IMR-90 (cell line): Measurements from ENCODE around the gene BRD1. TPM values are rescaled to one million over a fixed set of nuclear protein-coding genes. Genes with fewer than 3 reads are reported as not detected.

ENCODE experiments used
- ATAC-seq: fragments of 200-7000 bp; cut with Tn5 transposase; 2 replicates; pipeline ENCODE4 v1.9.1; 2020; ENCODE audit warnings: low read depth, mild to moderate bottlenecking, moderate library complexity
- BruUV-seq: library from RNA; stranded (reverse); fragments of 400-500 nt; replicated peaks from 2 replicates; lab custom pipeline; 2021; lab: Mats Ljungman, UMichigan
- CTCF ChIA-PET: fragments of 300-600 bp; formaldehyde crosslinking; extraction: SDS; loops from one replicate; lab custom pipeline; 2021; ENCODE audit warnings: antibody characterized with exemption; lab: Yijun Ruan, JAX
- POLR2A ChIA-PET: fragments of 300-600 bp; sonication (Branson Sonifier 250); formaldehyde crosslinking; loops from one replicate; lab custom pipeline; 2022; ENCODE audit warnings: antibody characterized with exemption; ENCODE audit not compliant: unreplicated experiment; lab: Charles Lee
- DNase-seq: peaks from one replicate; pipeline ENCODE4 v3.0.0; 2013
- H2AFZ ChIP-seq: replicated peaks from 2 replicates; pipeline ENCODE3; 2013; ENCODE audit warnings: low read length, mild to moderate bottlenecking; ENCODE audit not compliant: poor library complexity
- H2AK5ac ChIP-seq: 2 replicates; pipeline ENCODE4 v1.6.1; 2013; ENCODE audit warnings: low read depth, low read length, inconsistent platforms
- H2AK9ac ChIP-seq: replicated peaks from 2 replicates; pipeline ENCODE3; 2013; ENCODE audit warnings: mild to moderate bottlenecking, low read depth, low read length, moderate library complexity; ENCODE audit not compliant: poor library complexity
- H2BK120ac ChIP-seq: 2 replicates; pipeline ENCODE4 v1.6.1; 2013; ENCODE audit warnings: low read depth, low read length, inconsistent platforms
- H2BK15ac ChIP-seq: 3 replicates; pipeline ENCODE4 v1.6.1; 2013; ENCODE audit warnings: low read depth, low read length, inconsistent platforms
- H2BK20ac ChIP-seq: 2 replicates; pipeline ENCODE4 v1.6.1; 2013; ENCODE audit warnings: low read depth, mild to moderate bottlenecking, inconsistent platforms, low read length, moderate library complexity
- H2BK5ac ChIP-seq: 2 replicates; pipeline ENCODE4 v1.6.1; 2013; ENCODE audit warnings: mild to moderate bottlenecking, low read depth, low read length, inconsistent platforms; ENCODE audit not compliant: poor library complexity, severe bottlenecking
- H3K14ac ChIP-seq: replicated peaks from 2 replicates; pipeline ENCODE4 v1.6.1; 2013; ENCODE audit warnings: low read depth, low read length, inconsistent platforms
- H3K18ac ChIP-seq: 2 replicates; pipeline ENCODE4 v1.6.1; 2013; ENCODE audit warnings: low read depth, low read length, control low read depth
- H3K23ac ChIP-seq: 2 replicates; pipeline ENCODE4 v1.6.1; 2013; ENCODE audit warnings: low read depth, low read length, inconsistent platforms
- H3K27ac ChIP-seq: 2 replicates; pipeline ENCODE4 v1.5.1; 2013; ENCODE audit warnings: mild to moderate bottlenecking, control low read depth, low read length; ENCODE audit not compliant: insufficient read depth
- H3K27me3 ChIP-seq: 2 replicates; pipeline ENCODE4 v1.6.1; 2013; ENCODE audit warnings: low read length; ENCODE audit not compliant: control insufficient read depth, insufficient read depth
- H3K36me3 ChIP-seq: 2 replicates; pipeline ENCODE4 v1.6.1; 2013; ENCODE audit warnings: low read length, mixed read lengths; ENCODE audit not compliant: control insufficient read depth, insufficient read depth
- H3K4ac ChIP-seq: 2 replicates; pipeline ENCODE4 v1.6.1; 2013; ENCODE audit warnings: low read depth, low read length, inconsistent platforms
- H3K4me1 ChIP-seq: 2 replicates; pipeline ENCODE4 v1.6.1; 2013; ENCODE audit warnings: low read length, mixed read lengths; ENCODE audit not compliant: control insufficient read depth, insufficient read depth
- H3K4me2 ChIP-seq: 2 replicates; pipeline ENCODE4 v1.6.1; 2013; ENCODE audit warnings: low read depth, mild to moderate bottlenecking, control low read depth, low read length, moderate library complexity
- H3K4me3 ChIP-seq: 2 replicates; pipeline ENCODE4 v1.5.1; 2013; ENCODE audit warnings: low read depth, mild to moderate bottlenecking, control low read depth, low read length, moderate library complexity; ENCODE audit not compliant: insufficient read depth
- H3K56ac ChIP-seq: 2 replicates; pipeline ENCODE4 v1.6.1; 2013; ENCODE audit warnings: low read length, inconsistent platforms; ENCODE audit not compliant: insufficient read depth; ENCODE audit errors: extremely low read depth
- H3K79me1 ChIP-seq, 2 experiments: 2 replicates each; pipeline ENCODE4 v1.6.1; 2013; ENCODE audit warnings: low read length in 2 of 2, inconsistent platforms in 1 of 2, low read depth in 1 of 2
- H3K9ac ChIP-seq: 2 replicates; pipeline ENCODE4 v1.6.1; 2013; ENCODE audit warnings: low read depth, low read length, control low read depth
- H3K9me1 ChIP-seq: 2 replicates; pipeline ENCODE4 v1.6.1; 2013; ENCODE audit warnings: low read length, inconsistent platforms; ENCODE audit not compliant: insufficient read depth
- H3K9me3 ChIP-seq: 2 replicates; pipeline ENCODE4 v1.6.1; 2013; ENCODE audit warnings: low read length; ENCODE audit not compliant: control insufficient read depth, insufficient read depth
- H4K20me1 ChIP-seq: 2 replicates; pipeline ENCODE4 v1.6.1; 2013; ENCODE audit warnings: low read length, inconsistent platforms; ENCODE audit not compliant: insufficient read depth
- H4K5ac ChIP-seq: 2 replicates; pipeline ENCODE4 v1.6.1; 2013; ENCODE audit warnings: mild to moderate bottlenecking, low read depth, low read length, control low read depth
- H4K8ac ChIP-seq, 2 experiments: 2 replicates each; pipeline ENCODE4 v1.6.1; 2013; ENCODE audit warnings: low read depth in 2 of 2, low read length in 2 of 2, control low read depth in 1 of 2, inconsistent platforms in 1 of 2
- H4K91ac ChIP-seq: 2 replicates; pipeline ENCODE4 v1.6.1; 2013; ENCODE audit warnings: low read depth, low read length, inconsistent platforms; ENCODE audit not compliant: insufficient read depth
- BHLHE40 ChIP-seq: fragments of 150-350 bp; IDR thresholded peaks from 2 replicates; pipeline ENCODE4 v1.6.1; 2016; ENCODE audit warnings: mild to moderate bottlenecking, low read depth, low read length
- CEBPB ChIP-seq: IDR thresholded peaks from 2 replicates; pipeline ENCODE4 v1.6.1; 2012; ENCODE audit warnings: low read depth, low read length, improper control_type of control experiment
- CHD1 ChIP-seq: IDR thresholded peaks from 2 replicates; pipeline ENCODE4 v1.6.1; 2012; ENCODE audit warnings: low read depth, low read length, improper control_type of control experiment
- CTCF ChIP-seq: conservative IDR thresholded peaks from 2 replicates; pipeline ENCODE4 v1.5.1; 2012; ENCODE audit warnings: mild to moderate bottlenecking, low read depth, low read length, improper control_type of control experiment
- FOS ChIP-seq: fragments of 150-350 bp; IDR thresholded peaks from 2 replicates; pipeline ENCODE4 v1.6.1; 2016; ENCODE audit warnings: low read depth, low read length
- MAFK ChIP-seq: IDR thresholded peaks from 2 replicates; pipeline ENCODE4 v1.6.1; 2012; ENCODE audit warnings: low read depth, low read length, improper control_type of control experiment
- MAZ ChIP-seq: IDR thresholded peaks from 2 replicates; pipeline ENCODE4 v1.6.1; 2012; ENCODE audit warnings: low read depth, mild to moderate bottlenecking, low read length, improper control_type of control experiment, moderate library complexity, borderline replicate concordance
- MXI1 ChIP-seq: IDR thresholded peaks from 2 replicates; pipeline ENCODE4 v1.6.1; 2012; ENCODE audit warnings: low read depth, mild to moderate bottlenecking, low read length, moderate library complexity, borderline replicate concordance
- POLR2A ChIP-seq: IDR thresholded peaks from 2 replicates; pipeline ENCODE4 v1.6.1; 2012; ENCODE audit warnings: mild to moderate bottlenecking, low read depth, low read length
- RCOR1 ChIP-seq: IDR thresholded peaks from 2 replicates; pipeline ENCODE4 v1.6.1; 2012; ENCODE audit warnings: mild to moderate bottlenecking, low read length, improper control_type of control experiment; ENCODE audit not compliant: insufficient replicate concordance
- RFX5 ChIP-seq: IDR thresholded peaks from 2 replicates; pipeline ENCODE4 v1.8.0; 2012; ENCODE audit warnings: low read depth, mild to moderate bottlenecking, low read length, moderate library complexity
- SMC3 ChIP-seq: fragments of 150-350 bp; IDR thresholded peaks from 2 replicates; pipeline ENCODE4 v1.6.1; 2016; ENCODE audit warnings: low read depth, mild to moderate bottlenecking, antibody characterized with exemption, low read length, moderate library complexity
- USF2 ChIP-seq: fragments of 150-350 bp; IDR thresholded peaks from 2 replicates; pipeline ENCODE4 v1.6.1; 2017; ENCODE audit warnings: mild to moderate bottlenecking, antibody characterized with exemption, low read length, low read depth
- WGBS, 2 experiments: methylation state at CpG; one replicate each; pipeline versions ENCODE4 v1.1.5 to v1.1.7; 2013; ENCODE audit warnings: missing lambda C conversion rate in 2 of 2; ENCODE audit not compliant: insufficient read length in 1 of 2; ENCODE audit errors: extremely low coverage in 2 of 2; 5-methylcytosine and 5-hydroxymethylcytosine counted together
- dilution Hi-C: fragments of 300-500 bp; cut with HindIII; formaldehyde crosslinking; loops from one replicate; pipeline ENCODE4 v1.14.3; 2018; ENCODE audit warnings: low sequenced_read_pairs; ENCODE audit not compliant: unreplicated experiment
- in situ Hi-C: fragments of 300-500 bp; cut with MboI; formaldehyde crosslinking; loops from 3 replicates; pipeline ENCODE4 v1.14.3; 2019; ENCODE audit warnings: low sequenced_read_pairs, inconsistent platforms, mixed read lengths
- intact Hi-C: fragments of 100-400 bp; cut with micrococcal nuclease; formaldehyde crosslinking; loops from 2 replicates; pipeline ENCODE4 v1.10.0; 2022
- polyA plus RNA-seq, 3 experiments: library from polyadenylated mRNA; depleted of rRNA; stranded (reverse); fragments of >200 nt; gene quantifications; 2 replicates each; pipeline ENCODE4 v1.2.3, GENCODE V29; 2012; ENCODE audit warnings: low replicate concordance in 1 of 3
- total RNA-seq: library from RNA; depleted of rRNA; stranded (reverse); fragments of >200 nt; gene quantifications from 2 replicates; pipeline ENCODE4 v1.2.3, GENCODE V29; 2012
- TF ChIP-seq, protein P1 (sequence below): fragments of 150-350 bp; IDR thresholded peaks from 2 replicates; pipeline ENCODE4 v1.6.1; 2016; ENCODE audit warnings: low read depth, mild to moderate bottlenecking, low read length, moderate library complexity, borderline replicate concordance

BRD1 gene
- total and polyA plus RNA-seq, 2 of the 4 experiments (the other 2 are of a cell fraction), result 10.0 to 10.6 TPM

GRCh38 chr22:49817359-49817758 is 10.3 kb downstream of the BRD1 start:
- Histone ChIP-seq H3K9me1 (peaks cover 22% of the 10 kb centered on the region), H2BK15ac (no peak overlapping the region), H3K27me3 (no peaks in the 10 kb centered on the region), H3K4me1 (peaks cover 9% of the 10 kb centered on the region; the same call in 1 of the 2 replicates), H3K27ac (no peak overlapping the region), H2AFZ (no peak overlapping the region), H4K5ac (no peak overlapping the region), H2AK5ac (no peak overlapping the region), H4K8ac (no peak overlapping the region), H3K9me3 (no peaks in the 10 kb centered on the region), H2BK120ac (no peak overlapping the region), H2BK20ac (no peak overlapping the region), H3K79me1 (peaks cover 0 to 76% of the 10 kb centered on the region in 2 experiments; a peak in 2 of 4 replicates), H2BK5ac (no peak overlapping the region), H3K4ac (no peak overlapping the region), H2AK9ac (no peak overlapping the region), H3K14ac (no peak overlapping the region), H3K23ac (no peak overlapping the region), H3K4me2 (no peak overlapping the region), H4K91ac (no peak overlapping the region), H3K4me3 (no peak overlapping the region), H3K36me3 (peaks cover 61% of the 10 kb centered on the region), H3K56ac (no peak overlapping the region), H4K20me1 (peaks cover 97% of the 10 kb centered on the region), H3K18ac (no peak overlapping the region), H3K9ac (no peak overlapping the region)
- no peak for DNase-seq
- in situ Hi-C loops (loop anchor here (25.0 kb wide), 2 partner anchors 95 to 395 kb away; partner anchors contain the start of genes ALG12, CRELD2 and SELENOO), intact Hi-C loops (no loop called here), dilution Hi-C loops (no loop called here)
- 58% methylated on average over 2 of the region's 3 CpGs; no CpG with 5 or more reads in 1 of the 2 experiments for WGBS, 2 experiments
- ChIA-PET POLR2A (no interaction called here), CTCF (no interaction called here)
- BruUV-seq, result no TSS peak
- ATAC-seq, result no peak; the same call in 1 of the 2 replicates
- TF ChIP-seq CTCF (no peak), MAFK (no peak), RCOR1 (no peak), RFX5 (no peak), MAZ (no peak), SMC3 (no peak), POLR2A (no peak), CHD1 (no peak), FOS (no peak), MXI1 (no peak), BHLHE40 (no peak), USF2 (no peak), CEBPB (no peak)
- TF ChIP-seq, protein P1, sequence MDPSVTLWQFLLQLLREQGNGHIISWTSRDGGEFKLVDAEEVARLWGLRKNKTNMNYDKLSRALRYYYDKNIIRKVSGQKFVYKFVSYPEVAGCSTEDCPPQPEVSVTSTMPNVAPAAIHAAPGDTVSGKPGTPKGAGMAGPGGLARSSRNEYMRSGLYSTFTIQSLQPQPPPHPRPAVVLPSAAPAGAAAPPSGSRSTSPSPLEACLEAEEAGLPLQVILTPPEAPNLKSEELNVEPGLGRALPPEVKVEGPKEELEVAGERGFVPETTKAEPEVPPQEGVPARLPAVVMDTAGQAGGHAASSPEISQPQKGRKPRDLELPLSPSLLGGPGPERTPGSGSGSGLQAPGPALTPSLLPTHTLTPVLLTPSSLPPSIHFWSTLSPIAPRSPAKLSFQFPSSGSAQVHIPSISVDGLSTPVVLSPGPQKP, result no peak
